Measurements from ENCODE around the gene SCG2.
A peak's percentile ranks its signal among the peaks of the same experiment; 100 is the strongest.
"Not testable (repeated sequence)": the region's sequence is repeated elsewhere in the genome, so short reads cannot be mapped to it uniquely, and the experiment has no call there.

Gene SCG2

DNA sequence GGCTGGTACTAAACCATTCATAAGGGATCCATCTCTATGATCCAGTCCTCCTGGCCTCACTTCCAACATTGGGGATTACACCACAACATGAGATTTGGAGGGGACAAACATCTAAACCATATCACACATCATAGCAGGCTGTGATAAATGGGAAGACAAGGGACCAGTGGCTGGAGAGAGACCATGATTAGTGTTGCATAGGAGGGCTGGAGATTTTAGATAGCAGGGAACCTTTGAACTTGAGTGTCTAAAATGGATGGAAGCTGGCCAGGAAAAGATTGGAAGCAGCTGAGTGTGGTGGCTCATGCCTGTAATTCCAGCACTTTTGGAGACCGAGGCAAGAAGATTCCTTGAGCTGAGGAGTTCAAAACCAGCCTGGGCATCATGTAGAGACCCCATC is 12.4 kb upstream of the SCG2 start:
- intact Hi-C loops (cut with DNase I) = no loop called here
- DNase-seq = no peak

DNA sequence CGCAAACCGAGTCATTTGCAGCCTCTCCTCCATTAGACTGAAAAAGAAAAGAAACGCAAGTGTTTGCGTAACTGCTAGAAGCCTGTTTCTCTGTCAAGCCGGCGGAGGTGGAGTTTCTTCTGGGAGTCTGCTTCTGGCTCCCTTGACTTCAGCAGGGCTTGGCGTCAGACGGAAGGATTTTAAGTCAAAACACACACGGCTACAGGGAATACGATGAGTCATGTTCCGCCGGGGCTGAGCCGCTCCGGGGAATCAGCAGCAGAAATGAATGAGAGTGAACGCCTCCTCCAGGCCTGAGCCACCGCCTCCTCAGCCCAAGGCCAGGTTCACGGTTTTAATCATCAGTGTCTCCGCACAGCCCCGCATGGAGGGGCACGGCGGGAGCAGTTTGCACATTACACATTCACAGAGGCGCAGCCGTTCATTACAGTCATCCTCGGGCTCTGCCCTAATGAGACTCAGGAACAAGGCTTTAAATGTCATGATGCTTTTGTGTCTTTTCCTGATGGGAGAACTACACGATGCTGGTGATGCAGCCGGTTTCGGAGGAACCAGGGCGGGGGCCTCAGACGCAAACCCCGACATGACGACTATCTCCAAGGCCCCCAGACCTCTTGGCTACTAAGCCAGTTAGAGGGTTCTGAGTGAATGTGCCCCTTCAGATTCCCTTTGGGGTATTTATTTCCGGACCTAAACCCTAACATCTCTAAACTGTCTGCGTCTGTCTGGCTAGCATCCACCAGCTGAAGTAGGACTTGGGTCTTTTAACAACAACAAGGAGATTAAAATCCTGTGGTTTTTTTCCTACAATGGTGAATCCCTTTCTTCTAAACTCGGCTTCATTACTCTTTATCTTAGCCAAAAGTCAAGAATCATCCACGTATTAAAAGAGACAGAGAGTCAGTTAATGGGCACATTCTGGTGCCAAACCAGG is 11.1 kb upstream of the SCG2 start:
- intact Hi-C loops (cut with DNase I) = no loop called here
- peak; percentile 59 to 97 (median 83) for DNase-seq

DNA sequence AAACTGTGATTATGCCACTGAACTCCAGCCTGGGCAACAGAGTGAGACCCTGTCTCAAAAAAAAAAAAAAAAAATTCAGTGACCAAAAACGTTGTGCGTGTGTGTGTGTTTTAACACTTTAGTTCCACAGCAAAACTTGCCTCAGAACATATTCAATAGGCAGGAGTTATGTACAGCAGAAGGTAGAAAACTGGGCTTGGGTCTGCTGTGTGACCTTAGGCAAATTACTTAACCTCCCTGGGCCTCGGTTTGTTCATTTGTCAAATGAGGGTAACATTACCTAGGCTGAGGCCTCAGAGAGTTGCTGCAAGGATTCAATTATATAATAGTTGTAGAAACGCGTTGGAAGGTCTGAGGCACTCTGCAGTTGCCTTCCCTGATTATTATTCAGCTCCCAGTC is 10.3 kb upstream of the SCG2 start:
- peak in 7 of 42 donors; percentile 4 to 39 (median 26) for DNase-seq
- intact Hi-C loops (cut with DNase I) = no loop called here

DNA sequence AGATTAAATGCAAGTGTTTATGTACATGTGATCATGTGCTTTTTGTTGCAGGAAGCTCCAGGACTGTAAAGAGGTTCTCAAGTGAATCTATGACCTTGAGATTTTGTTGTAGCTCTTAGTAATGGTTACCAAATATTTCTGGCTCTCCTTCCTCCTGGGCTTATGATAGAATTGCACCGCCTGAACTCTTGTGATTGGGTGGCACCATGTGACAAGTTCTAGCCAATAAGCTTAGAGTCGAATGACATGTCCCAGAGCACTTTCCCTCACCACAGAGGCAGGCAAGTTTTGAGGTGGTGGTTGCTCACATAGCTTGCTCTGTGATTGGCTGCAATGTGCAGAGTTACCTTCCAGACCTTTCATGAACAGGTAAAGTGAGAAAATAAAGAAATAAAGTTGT is 8.9 kb upstream of the SCG2 start:
- DNase-seq = no peak
- intact Hi-C loops (cut with DNase I) = no loop called here

DNA sequence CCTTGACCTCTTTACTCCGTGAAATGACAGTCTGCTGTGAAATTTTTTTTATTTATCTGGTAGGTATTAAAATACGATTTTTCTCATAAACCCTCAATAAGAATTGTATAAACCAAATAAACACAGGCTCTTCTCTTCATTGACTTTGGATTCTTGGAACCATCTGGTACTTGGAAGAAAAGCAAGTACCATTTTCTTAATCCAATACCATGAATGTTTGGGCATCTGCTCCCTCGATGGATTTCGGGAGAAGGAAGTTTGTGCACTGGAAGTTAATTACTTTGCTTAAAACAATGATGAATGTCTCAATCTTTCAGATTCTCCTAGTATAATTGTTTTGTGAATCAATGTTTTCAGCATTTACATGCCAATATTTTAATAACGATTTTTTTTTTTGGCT is 5.3 kb upstream of the SCG2 start:
- intact Hi-C loops (cut with DNase I) = no loop called here
- DNase-seq = no peak

DNA sequence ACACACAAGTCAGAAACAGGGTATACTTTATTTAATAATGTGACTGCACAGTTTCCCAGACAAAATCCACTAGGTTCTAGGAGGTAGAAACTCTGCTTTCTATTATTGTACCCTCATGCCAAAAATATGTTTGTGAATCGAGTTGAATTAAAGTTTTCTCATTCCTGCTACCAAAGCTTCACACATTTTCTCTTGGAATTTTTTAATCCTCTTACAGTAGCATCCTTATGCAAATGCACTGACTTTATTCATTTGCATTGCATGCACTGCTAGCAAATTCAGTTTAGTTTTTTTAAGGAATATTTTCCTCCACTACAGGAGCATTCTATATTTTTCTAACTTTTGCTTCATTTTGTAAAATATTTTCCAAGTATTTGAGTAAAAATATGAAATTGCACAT is 4.8 kb upstream of the SCG2 start:
- intact Hi-C loops (cut with DNase I) = no loop called here
- no peak for DNase-seq

DNA sequence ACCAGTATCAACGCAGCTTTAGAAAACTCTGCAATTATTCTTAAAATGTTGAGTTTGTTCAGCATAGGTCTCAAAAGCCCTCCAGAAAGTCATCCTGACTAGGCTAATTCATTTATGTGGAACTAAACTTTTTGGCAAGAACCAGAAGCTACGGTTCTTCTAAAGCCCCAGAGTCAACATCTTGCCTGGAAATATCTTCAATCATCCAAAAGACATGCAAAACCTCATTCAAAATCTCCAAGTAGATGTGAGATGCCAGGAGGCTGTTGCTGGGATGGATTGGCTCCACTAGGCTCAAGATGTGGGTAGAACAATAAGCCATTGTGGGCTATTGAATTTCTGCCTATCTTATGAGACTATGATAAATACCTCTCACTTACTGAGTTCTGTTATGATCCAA is 2.1 kb upstream of the SCG2 start:
- intact Hi-C loops (cut with DNase I) = no loop called here
- no peak for DNase-seq

DNA sequence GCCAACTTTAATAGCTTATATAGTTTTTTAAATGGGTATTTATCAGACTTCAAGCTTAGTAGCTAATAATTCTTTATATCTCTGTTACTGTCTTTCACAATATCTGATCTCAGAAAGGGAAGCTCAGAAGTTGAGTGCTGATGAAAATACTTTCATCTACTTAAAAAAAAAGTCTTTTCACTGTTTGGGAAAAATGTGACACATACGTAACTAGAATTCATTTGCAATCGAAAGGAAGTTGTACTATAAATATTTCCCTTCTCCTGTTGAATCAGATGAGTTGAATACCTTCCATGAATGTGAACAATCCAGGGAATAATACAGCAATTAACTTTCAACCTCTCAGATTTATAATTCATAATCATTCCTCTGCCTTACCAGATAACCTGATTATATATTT is 811 bp upstream of the SCG2 start:
- intact Hi-C loops (cut with DNase I) = no loop called here
- DNase-seq = no peak

DNA sequence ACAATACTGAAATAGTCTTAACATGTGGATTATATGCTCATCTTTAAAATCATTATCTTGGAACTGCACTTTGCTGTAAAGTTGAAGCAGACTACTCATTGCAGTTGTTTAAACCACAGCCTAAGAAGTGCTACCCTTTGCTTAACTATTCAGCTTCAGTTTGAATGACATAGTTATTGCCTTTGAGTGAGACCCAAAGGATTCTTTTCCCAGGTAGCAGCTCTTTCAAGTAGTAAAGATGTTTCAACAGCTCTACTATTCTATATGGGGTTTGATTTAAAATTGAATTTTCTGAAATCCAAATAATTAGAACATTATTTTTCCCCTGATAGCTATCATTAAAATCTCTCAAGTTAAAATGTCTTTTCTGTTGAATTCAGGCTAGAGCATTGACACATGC is 1.1 kb downstream of the SCG2 start:
- DNase-seq = no peak
- intact Hi-C loops (cut with DNase I) = no loop called here

DNA sequence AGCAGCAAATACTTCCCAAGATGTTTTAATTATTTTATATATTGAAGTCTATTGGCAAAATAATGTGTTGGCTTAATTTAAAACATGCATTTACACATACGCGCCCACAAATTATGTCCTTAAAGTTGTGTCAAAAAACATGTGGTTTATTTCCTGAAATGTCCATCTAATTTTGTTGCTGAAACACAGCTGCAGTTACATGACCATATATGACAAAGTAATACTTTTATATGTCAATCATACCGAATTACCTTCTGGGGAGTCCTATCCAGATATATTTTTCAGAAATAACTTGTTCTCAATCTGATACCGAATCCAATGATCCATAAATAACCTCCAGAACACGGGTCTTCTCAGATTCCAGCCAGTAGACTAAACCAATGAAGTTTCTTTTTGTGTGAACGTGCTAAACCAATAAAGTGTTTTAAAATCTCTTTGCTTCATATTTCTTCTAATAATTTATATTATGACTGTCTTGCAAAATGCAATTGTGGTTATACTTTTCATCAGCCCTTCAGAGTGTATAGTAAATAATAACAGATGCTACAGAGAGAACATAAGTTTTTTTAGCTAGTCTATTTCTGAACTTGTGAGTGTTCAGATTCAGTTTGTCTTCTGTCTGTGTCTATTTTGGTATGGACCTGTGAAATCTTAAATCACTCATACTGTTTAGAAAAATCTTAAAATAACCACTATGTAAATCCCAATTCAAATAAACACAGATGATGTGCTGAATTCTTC is 2.4 kb downstream of the SCG2 start:
- intact Hi-C loops (cut with DNase I) = no loop called here
- DNase-seq = no peak

DNA sequence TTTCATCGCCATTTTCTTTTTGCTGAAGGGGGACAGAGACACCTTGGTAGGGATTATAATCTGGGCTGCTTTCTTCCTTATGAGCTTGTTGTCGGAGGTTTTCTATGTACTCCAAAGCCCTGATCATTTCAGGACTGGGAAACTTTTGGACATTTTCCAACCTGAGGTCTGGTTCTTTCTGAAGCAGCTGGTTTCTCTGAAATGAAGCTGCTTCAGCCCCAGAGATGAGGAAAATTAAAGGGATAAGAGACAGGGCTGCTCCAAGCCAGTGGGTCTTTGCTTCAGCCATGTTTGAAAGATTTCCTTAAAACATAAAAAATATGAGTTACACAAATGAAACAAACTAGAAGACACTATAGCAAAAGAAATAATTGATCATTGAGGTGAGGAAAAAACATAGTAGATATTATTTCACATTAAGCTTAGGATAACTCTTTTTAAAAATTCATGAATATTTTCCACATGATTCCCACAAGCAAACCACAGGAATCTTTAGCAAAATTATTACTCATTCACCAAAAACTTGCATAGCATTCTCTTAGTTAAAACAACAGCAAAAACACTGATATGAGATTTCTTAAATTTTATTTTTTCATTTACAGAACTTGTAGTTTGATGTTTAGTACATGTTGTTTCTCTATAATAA is 3.0 kb downstream of the SCG2 start:
- DNase-seq = no peak
- intact Hi-C loops (cut with DNase I) = no loop called here

DNA sequence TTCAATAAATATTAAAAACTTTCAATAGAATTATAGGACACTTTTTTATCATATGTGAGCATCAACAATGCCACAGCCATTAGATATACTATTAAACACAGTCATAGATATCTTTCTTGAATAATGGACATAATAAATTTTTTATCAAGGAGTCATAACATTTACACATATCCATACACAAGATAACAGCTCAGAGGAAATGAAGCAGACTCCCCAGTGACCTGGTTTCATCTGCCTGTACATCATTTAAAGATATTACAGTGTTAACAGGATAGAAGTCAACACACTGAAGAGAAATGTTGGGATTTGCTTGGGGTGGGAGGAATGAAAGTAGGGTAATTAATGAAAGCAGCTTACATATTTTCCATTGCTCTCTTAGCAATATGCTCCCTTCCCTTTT is 5.1 kb downstream of the SCG2 start:
- intact Hi-C loops (cut with DNase I) = no loop called here
- no peak for DNase-seq

DNA sequence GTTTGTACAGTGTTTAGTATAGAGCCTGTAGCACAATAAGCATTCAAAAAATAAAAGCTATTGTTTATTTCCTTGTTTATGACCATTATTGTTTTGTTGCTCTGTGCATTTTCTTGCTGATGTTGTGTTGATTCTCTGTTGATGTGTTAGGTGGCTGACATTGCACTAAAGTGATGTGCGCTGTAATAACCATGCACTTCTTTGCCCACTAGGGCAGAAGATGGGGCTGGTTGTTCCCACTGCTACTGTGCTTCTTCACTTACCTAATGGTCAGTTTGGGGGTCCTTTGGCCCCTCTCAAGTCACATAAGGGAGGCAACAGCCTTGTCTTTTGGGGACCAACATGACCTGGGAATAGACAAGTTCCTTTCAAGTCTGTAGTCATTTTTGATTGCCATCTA is 6.0 kb downstream of the SCG2 start:
- DNase-seq = no peak
- intact Hi-C loops (cut with DNase I) = no loop called here

DNA sequence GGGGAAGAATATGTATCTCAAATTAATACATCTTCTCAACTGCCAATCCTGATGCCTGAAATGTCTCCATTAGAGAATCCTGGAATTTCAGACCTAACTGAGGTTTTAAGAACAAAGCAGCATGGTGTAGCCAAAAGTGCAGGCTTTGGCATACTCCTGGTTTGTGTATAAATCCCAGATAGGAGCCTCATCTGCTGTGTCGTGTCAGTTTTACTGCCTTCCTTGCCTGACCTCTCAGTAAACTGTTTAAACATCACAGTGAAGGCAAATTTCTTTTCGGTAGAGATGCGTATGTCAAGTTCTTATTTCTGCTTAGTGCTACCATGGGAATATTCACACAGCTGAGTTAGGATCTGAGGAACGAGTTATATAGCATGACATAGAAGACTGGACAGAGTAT is 7.3 kb downstream of the SCG2 start:
- intact Hi-C loops (cut with DNase I) = no loop called here
- DNase-seq = no peak

DNA sequence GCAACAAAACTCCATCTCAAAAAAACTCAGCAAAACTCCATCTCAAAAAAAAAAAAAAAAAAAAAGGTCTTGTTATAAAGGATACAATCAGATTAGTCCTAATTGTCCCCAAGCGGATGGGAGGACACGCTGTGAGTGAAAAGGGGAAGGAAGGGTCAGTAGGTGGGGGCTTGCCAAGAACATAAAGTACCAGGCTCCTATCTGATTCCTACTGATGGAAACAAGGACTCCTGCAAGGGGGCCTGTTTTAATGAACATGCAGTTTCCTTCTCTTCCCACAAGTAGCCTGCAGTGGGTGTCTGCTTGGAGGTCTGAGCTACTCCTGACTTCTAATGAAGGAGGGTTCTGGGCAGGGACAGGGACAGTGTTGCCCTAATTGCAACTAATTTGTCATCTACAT is 7.9 kb downstream of the SCG2 start:
- intact Hi-C loops (cut with DNase I) = no loop called here
- DNase-seq = no peak

DNA sequence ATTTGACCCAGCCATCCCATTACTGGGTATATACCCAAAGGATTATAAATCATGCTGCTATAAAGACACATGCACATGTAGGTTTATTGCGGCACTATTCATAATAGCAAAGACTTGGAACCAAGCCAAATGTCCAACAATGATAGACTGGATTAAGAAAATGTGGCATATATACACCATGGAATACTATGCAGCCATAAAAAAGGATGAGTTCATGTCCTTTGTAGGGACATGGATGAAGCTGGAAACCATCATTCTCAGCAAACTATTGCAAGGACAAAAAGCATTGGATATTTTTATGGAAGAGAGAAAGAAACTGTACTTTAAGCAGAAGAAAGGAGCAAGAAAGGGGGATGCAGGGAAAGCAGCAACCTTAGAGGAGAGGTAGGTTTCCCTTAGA is 9.5 kb downstream of the SCG2 start:
- DNase-seq; intact Hi-C loops (cut with DNase I): not testable (repeated sequence)

DNA sequence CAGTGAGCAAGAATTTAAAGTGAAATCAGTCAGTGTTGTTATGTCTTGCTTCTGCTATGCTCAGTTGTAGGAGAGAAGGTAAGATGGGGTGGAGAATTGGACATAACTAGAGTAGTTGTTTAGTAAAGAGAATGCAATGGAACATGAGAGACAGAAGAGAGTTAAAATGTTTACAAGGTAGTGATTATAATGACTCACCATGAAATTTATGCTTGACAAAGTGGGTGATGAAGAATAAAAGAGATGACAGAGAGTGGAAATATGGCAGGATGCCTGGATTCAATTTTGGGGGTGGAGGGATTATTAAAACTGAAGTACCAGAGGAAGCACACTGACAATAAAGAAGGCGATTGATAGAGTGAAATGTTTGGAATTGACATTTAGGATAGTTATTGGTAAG is 10.6 kb downstream of the SCG2 start:
- intact Hi-C loops (cut with DNase I) = no loop called here
- peak in 1 of 42 donors; percentile 21 for DNase-seq

DNA sequence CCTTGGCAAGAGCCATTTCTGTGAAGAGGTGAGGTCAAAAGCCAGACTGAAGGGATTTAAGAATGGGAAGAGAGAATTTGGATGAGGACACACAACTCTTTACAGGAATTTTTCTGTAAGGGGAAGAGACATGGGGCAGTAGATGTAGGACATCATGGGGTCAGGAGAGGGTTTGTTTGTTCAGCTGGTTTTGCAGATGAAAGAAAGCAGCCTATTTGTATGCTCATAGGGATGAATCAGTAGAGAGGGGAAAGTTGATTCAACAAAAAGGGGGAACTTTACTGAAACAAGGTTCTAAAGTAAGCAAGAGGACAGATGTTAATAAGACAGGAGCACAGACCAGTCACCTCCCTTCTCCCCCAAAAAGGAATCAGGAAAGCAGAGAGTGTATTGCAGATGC is 11.2 kb downstream of the SCG2 start:
- intact Hi-C loops (cut with DNase I) = no loop called here
- DNase-seq = no peak

DNA sequence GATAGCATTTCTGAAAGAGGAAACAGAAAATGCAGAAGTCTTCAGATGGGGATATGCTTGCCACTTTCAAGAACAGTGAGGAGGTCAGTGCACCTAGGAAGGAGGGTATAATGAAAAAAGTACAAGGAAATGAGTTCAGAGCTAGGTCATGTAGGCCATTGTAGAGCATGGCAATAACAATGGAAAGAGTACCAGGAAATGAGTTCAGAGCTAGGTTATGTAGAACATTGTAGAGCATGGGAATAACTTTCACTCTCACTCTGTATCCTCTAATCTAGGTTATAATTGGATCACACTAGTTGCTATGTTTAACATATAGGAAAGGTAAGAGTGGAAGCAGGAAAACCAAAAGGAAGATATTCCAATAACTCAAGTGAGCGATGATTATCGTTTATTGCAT is 12.3 kb downstream of the SCG2 start:
- intact Hi-C loops (cut with DNase I) = no loop called here
- DNase-seq = no peak

DNA sequence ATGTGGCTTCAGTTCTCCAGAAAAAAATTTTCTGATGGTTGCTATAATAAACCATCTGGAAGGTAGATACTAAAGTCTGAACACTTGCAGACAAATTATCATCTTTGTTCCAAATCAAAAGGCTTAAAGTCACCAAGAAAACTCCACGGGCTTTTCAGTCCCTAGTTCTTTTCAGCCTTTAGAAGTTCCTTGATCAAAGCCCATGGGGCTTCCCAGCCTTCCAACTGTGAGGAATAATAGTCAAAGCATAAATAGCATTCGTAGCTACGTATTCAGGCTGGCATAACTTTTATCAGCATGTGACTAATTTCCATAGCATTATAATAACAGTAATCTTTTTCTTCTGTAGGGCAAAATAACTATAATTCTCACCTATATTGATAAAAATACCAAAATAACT is 13.9 kb downstream of the SCG2 start:
- intact Hi-C loops (cut with DNase I) = no loop called here
- DNase-seq = no peak

Measured in head of caudate nucleus (tissue), 42 donors.